Subcutaneous abdominal adipose tissue (tissue), 5 donors: ENCODE data around the gene NLE1.

ENCODE experiments used
- H3K27ac ChIP-seq: one replicate; pipeline ENCODE4 v1.7.0; 2013; ENCODE audit warnings: low read depth, mild to moderate bottlenecking, inconsistent platforms, low read length, moderate library complexity
- H3K27me3 ChIP-seq, 5 donors: one replicate each; pipeline ENCODE4 v1.7.0; 2013; ENCODE audit warnings: low read length in 5 of 5, inconsistent platforms in 1 of 5; ENCODE audit not compliant: control insufficient read depth in 5 of 5, insufficient read depth in 4 of 5
- H3K36me3 ChIP-seq, 5 donors: one replicate each; pipeline ENCODE4 v1.7.0; 2013; ENCODE audit warnings: low read length in 5 of 5; ENCODE audit not compliant: control insufficient read depth in 5 of 5, insufficient read depth in 5 of 5
- H3K4me1 ChIP-seq, 5 donors: one replicate each; pipeline ENCODE4 v1.7.0; 2013; ENCODE audit warnings: low read length in 5 of 5, mild to moderate bottlenecking in 3 of 5, moderate library complexity in 1 of 5; ENCODE audit not compliant: control insufficient read depth in 5 of 5, insufficient read depth in 5 of 5
- H3K4me3 ChIP-seq, 5 donors: one replicate each; pipeline ENCODE4 v1.7.0; 2013; ENCODE audit warnings: low read length in 5 of 5, low read depth in 1 of 5
- H3K9ac ChIP-seq, 5 donors: one replicate each; pipeline ENCODE4 v1.7.0; 2013; ENCODE audit warnings: low read length in 5 of 5, mild to moderate bottlenecking in 4 of 5, moderate library complexity in 3 of 5
- H3K9me3 ChIP-seq, 5 donors: one replicate each; pipeline ENCODE4 v1.7.0; 2013; ENCODE audit warnings: low read length in 5 of 5; ENCODE audit not compliant: control insufficient read depth in 5 of 5
- donor health status: healthy.
- donor health status: healthy.
- donor health status: healthy.
- donor health status: healthy.
- donor health status: healthy.

The NLE1 gene

DNA sequence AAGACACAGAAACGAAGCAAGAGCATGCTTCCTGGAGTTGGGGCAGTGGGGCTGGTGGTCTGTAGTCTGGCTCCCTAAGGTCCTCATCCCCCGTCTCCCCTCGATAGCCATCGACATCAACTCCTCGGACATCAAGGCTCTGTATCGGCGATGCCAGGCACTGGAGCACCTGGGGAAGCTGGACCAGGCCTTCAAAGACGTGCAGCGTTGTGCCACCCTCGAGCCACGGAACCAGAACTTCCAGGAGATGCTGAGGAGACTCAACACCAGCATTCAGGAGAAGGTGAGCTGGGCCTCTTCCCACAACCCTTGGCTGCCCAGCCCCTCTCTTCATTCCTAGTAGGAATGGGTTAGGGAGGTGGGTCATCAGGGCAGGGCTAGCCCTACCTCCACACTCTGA, 7.8 kb upstream of the NLE1 start:
- Histone ChIP-seq H3K9ac (no peak overlapping the region), H3K27me3 (peaks cover 0 to 1% (median 0%) of the 10 kb centered on the region in 5 donors), H3K9me3 (no peaks in the 10 kb centered on the region), H3K4me1 (peaks cover 0 to 15% (median 13%) of the 10 kb centered on the region in 5 donors), H3K4me3 (no peak overlapping the region), H3K27ac (no peak overlapping the region), H3K36me3 (no peaks in the 10 kb centered on the region)

DNA sequence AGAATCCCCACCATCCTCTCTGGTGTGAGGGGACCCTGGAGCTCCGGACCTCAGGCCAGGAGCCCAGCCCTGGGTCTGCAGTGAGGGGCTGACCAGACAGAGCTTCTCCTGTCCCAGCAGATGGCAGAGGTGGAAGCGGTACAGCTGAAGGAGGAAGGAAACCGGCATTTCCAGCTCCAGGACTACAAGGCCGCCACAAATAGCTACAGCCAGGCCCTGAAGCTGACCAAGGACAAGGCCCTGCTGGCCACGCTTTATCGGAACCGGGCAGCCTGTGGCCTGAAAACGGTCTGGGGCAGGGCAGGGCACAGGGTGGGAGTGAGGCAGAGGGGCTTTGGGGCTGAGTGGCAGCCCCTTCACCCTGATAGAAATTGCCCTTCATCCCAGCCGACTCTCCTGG, 6.0 kb upstream of the NLE1 start:
- Histone ChIP-seq H3K36me3 (no peaks in the 10 kb centered on the region), H3K9me3 (no peaks in the 10 kb centered on the region), H3K27ac (no peak overlapping the region), H3K27me3 (no peaks in the 10 kb centered on the region), H3K9ac (peak overlapping the region in 3 of 5 donors; percentile 25 to 66 (median 41)), H3K4me3 (no peak overlapping the region), H3K4me1 (peaks cover 0 to 15% (median 13%) of the 10 kb centered on the region in 5 donors)

- H3K4me3 ChIP-seq: no peak within 1 kb of the TSS
- H3K27ac ChIP-seq: no peak within 1 kb of the TSS
- peak within 1 kb of the TSS in 3 of 5 donors; percentile 25 to 66 (median 41) for H3K9ac ChIP-seq
- H3K4me1 ChIP-seq: peaks cover under 1 to 15% (median 14%) of the 10 kb centered on the region in 5 donors
- no peaks in the 10 kb centered on the region for H3K36me3 ChIP-seq
- no peaks in the 10 kb centered on the region for H3K9me3 ChIP-seq
- H3K27me3 ChIP-seq: no peaks in the 10 kb centered on the region
Observed at GRCh38 chr17:35147375-35147905, 5.3 kb upstream of the NLE1 start, which contains the start of gene UNC45B. TSS of gene UNC45B (plus strand) at chr17:35147817. CDS start at chr17:35148264, 447 bp downstream.

GRCh38 chr17:35146214-35146833, 4.2 kb upstream of the NLE1 start:
- Histone ChIP-seq H3K27me3 (no peaks in the 10 kb centered on the region), H3K27ac (no peak overlapping the region), H3K36me3 (no peaks in the 10 kb centered on the region), H3K9me3 (no peaks in the 10 kb centered on the region), H3K9ac (no peak overlapping the region), H3K4me3 (no peak overlapping the region), H3K4me1 (peaks cover 8 to 23% (median 20%) of the 10 kb centered on the region in 5 donors)

DNA sequence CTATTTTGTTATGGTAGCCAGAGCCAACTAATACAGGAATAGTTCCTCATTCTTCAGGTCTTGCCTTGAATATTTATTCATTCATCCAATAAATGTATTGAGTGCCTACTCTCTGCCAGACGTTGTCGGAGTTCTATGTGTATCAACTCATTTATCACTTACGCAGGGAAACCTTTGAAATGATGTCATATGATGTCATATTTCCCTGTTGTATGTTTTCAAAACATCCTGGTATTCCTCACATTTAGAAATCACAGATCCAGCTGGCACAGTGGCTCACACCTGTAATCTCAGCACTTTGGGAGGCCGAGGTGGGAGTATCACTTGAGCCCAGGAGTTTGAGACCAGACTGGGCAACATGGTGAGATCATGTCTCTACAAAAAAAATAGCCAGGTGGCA, 2.7 kb upstream of the NLE1 start:
- H3K4me1 ChIP-seq: peaks cover 8 to 31% (median 30%) of the 10 kb centered on the region in 5 donors
- no peaks in the 10 kb centered on the region for H3K9me3 ChIP-seq
- H3K4me3 ChIP-seq: no peak overlapping the region
- no peaks in the 10 kb centered on the region for H3K27me3 ChIP-seq
- H3K36me3 ChIP-seq: peaks cover 0 to 2% (median under 1%) of the 10 kb centered on the region in 5 donors
- H3K9ac ChIP-seq: no peak overlapping the region
- H3K27ac ChIP-seq: no peak overlapping the region

- Histone ChIP-seq H3K27me3 (no peaks in the 10 kb centered on the region), H3K36me3 (peaks cover 4 to 26% (median 21%) of the 10 kb centered on the region in 5 donors), H3K4me1 (peaks cover 0 to 19% (median 18%) of the 10 kb centered on the region in 5 donors), H3K9me3 (no peaks in the 10 kb centered on the region), H3K4me3 (peak overlapping the region in 4 of 5 donors; percentile 86 to 97 (median 94)), H3K27ac (no peak overlapping the region), H3K9ac (no peak overlapping the region)
Observed at GRCh38 chr17:35142467-35142796, 329 bp upstream of the NLE1 start.

DNA sequence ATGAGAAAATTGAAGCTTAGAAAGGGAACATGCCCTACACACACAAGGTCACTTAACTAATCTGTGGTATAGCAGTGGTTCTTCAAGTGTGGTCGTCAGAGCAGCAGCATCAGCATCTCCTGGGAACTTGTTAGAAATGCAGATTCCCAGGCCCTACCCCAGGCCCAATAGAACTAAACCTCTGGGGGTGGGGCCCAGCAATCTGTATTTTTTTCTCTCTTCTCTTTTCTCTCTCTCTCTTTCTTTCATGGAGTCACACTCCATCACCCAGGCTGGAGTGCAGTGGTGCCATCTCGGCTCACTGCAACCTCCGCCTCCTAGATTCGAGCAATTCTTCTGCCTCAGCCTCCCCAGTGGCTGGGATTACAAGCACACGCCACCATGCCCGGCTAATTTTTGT, 3.9 kb downstream of the NLE1 start:
- Histone ChIP-seq H3K27ac (no peak overlapping the region), H3K27me3 (no peaks in the 10 kb centered on the region), H3K36me3 (peaks cover 4 to 69% (median 63%) of the 10 kb centered on the region in 5 donors), H3K4me1 (peaks cover 0 to 24% (median 21%) of the 10 kb centered on the region in 5 donors), H3K9ac (no peak overlapping the region), H3K4me3 (no peak overlapping the region), H3K9me3 (no peaks in the 10 kb centered on the region)

DNA sequence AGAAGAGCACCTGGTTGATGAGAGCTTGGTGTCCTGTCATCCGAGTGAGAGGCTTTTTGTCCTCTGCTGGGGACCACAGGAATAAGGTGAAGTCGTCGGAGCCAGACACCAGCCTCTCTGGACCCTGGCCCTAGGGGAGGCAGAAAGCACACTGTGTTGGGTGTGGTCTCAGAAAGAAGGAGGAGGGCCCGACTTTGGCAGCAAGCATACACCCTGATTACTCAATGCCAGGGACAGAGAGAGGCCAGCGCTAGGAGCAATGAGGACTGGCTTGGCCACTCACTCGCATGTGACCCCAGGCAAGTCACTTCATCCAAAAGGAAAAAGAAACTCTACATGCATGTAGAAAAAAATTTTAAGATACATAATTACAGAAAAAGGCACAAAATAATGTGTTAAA, 6.8 kb downstream of the NLE1 start:
- H3K36me3 ChIP-seq: peaks cover 4 to 93% (median 86%) of the 10 kb centered on the region in 5 donors
- H3K9ac ChIP-seq: no peak overlapping the region
- no peak overlapping the region for H3K4me3 ChIP-seq
- no peak overlapping the region for H3K27ac ChIP-seq
- no peaks in the 10 kb centered on the region for H3K27me3 ChIP-seq
- peaks cover 3 to 15% (median 6%) of the 10 kb centered on the region in 5 donors for H3K4me1 ChIP-seq
- H3K9me3 ChIP-seq: no peaks in the 10 kb centered on the region

GRCh38 chr17:35132816-35133550, 9.1 kb downstream of the NLE1 start:
- H3K36me3 ChIP-seq: peaks cover 3 to 72% (median 68%) of the 10 kb centered on the region in 5 donors

DNA sequence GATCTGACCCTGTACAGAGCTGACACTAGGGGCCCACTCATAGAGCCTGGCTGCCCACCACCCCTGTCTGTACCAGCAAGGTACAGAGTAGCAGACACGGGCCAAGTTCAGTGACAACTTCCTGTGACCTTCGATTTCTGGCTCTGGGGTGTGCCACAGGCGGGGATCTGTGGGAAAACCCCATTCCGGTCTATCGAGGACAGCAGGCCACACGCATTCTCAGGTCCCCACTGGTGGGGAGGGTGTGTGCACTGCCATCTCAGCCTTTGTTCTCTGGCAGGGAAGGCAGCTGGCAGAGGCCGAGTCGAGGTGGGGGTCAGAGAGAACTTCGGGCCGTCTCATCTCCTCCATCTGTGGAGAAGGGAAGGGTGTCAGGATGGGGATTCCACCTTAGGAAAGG, 10.0 kb downstream of the NLE1 start:
- H3K9me3 ChIP-seq: no peaks in the 10 kb centered on the region
- no peak overlapping the region for H3K4me3 ChIP-seq
- H3K9ac ChIP-seq: peak overlapping the region in 1 of 5 donors; percentile 33
- H3K27me3 ChIP-seq: no peaks in the 10 kb centered on the region
- peaks cover 0 to 63% (median 60%) of the 10 kb centered on the region in 5 donors for H3K36me3 ChIP-seq
- peaks cover 3 to 25% (median 15%) of the 10 kb centered on the region in 5 donors for H3K4me1 ChIP-seq
- H3K27ac ChIP-seq: no peak overlapping the region

More at GRCh38 chr17:35132816-35133550, 9.1 kb downstream of the NLE1 start:
- Histone ChIP-seq H3K27ac (no peak overlapping the region), H3K9me3 (no peaks in the 10 kb centered on the region), H3K27me3 (no peaks in the 10 kb centered on the region), H3K9ac (no peak overlapping the region), H3K4me1 (peaks cover 3 to 25% (median 15%) of the 10 kb centered on the region in 5 donors), H3K4me3 (no peak overlapping the region)
